Measurements from ENCODE around the gene DPYSL3. TPM values are rescaled to one million over a fixed set of nuclear protein-coding genes. Genes with fewer than 3 reads are reported as not detected.

Gene DPYSL3
- total RNA-seq, 4 donors from 2014 or later: 7.4 to 42.1 (median 21.8) TPM

- H3K4me1 ChIP-seq: no peaks in the 10 kb centered on the region
- no peak for DNase-seq
- TF ChIP-seq, protein P1, sequence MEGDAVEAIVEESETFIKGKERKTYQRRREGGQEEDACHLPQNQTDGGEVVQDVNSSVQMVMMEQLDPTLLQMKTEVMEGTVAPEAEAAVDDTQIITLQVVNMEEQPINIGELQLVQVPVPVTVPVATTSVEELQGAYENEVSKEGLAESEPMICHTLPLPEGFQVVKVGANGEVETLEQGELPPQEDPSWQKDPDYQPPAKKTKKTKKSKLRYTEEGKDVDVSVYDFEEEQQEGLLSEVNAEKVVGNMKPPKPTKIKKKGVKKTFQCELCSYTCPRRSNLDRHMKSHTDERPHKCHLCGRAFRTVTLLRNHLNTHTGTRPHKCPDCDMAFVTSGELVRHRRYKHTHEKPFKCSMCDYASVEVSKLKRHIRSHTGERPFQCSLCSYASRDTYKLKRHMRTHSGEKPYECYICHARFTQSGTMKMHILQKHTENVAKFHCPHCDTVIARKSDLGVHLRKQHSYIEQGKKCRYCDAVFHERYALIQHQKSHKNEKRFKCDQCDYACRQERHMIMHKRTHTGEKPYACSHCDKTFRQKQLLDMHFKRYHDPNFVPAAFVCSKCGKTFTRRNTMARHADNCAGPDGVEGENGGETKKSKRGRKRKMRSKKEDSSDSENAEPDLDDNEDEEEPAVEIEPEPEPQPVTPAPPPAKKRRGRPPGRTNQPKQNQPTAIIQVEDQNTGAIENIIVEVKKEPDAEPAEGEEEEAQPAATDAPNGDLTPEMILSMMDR (IDR thresholded peaks at IDR 0.05): no peak
- TF ChIP-seq POLR2A (IDR thresholded peaks at IDR 0.05): no peak
These were observed 161.4 kb downstream of the DPYSL3 start for GRCh38 chr5:147348451-147348850.

DNA sequence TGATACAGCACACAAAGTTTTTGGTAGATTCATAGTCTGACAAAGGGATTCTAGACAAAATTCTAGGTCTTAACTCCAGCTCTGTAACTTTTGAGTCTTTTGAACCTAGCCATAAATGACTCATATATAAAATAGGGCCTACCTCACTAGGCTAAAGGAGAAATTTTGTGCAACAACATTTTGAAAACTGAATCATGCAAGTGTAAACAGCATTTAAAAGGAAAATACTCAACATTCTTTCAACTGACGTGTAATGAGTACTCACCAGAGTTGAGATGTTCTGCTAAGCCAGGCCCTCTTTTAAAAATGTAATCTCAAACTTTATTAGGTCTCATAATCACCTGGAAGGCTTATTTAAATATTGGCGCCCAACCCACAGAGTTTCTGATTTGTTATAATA lies 161.8 kb downstream of the DPYSL3 start:
- no peaks in the 10 kb centered on the region for H3K9me3 ChIP-seq
- TF ChIP-seq, protein P1 (IDR thresholded peaks at IDR 0.05): no peak
- TF ChIP-seq POLR2A (IDR thresholded peaks at IDR 0.05): no peak
- DNase-seq: no peak

More at GRCh38 chr5:147348451-147348850, 161.4 kb downstream of the DPYSL3 start:
- no peak overlapping the region for H3K4me3 ChIP-seq
- H3K27ac ChIP-seq: no peak overlapping the region
- no peaks in the 10 kb centered on the region for H3K9me3 ChIP-seq
- no peaks in the 10 kb centered on the region for H3K27me3 ChIP-seq
- no peaks in the 10 kb centered on the region for H3K36me3 ChIP-seq

GRCh38 chr5:147346006-147346561 lies 163.8 kb downstream of the DPYSL3 start:
- Histone ChIP-seq H3K9me3 (no peaks in the 10 kb centered on the region), H3K36me3 (no peaks in the 10 kb centered on the region), H3K4me1 (no peaks in the 10 kb centered on the region), H3K27ac (no peak overlapping the region), H3K27me3 (no peaks in the 10 kb centered on the region), H3K4me3 (no peak overlapping the region)
- no peak for DNase-seq
- TF ChIP-seq POLR2A (IDR thresholded peaks at IDR 0.05): no peak
- TF ChIP-seq, protein P1 (IDR thresholded peaks at IDR 0.05): no peak

More for the DNA sequence above, 161.8 kb downstream of the DPYSL3 start:
- Histone ChIP-seq H3K27me3 (no peaks in the 10 kb centered on the region), H3K27ac (no peak overlapping the region), H3K4me1 (no peaks in the 10 kb centered on the region), H3K4me3 (no peak overlapping the region), H3K36me3 (no peaks in the 10 kb centered on the region)

GRCh38 chr5:147344861-147345260 lies 165.0 kb downstream of the DPYSL3 start:
- Histone ChIP-seq H3K9me3 (no peaks in the 10 kb centered on the region), H3K4me3 (no peak overlapping the region), H3K27ac (no peak overlapping the region), H3K27me3 (no peaks in the 10 kb centered on the region), H3K36me3 (no peaks in the 10 kb centered on the region), H3K4me1 (no peaks in the 10 kb centered on the region)
- no peak for TF ChIP-seq POLR2A (IDR thresholded peaks at IDR 0.05)
- TF ChIP-seq, protein P1 (IDR thresholded peaks at IDR 0.05): no peak
- no peak for DNase-seq

- TF ChIP-seq, protein P1 (IDR thresholded peaks at IDR 0.05): no peak
- no peak for TF ChIP-seq POLR2A (IDR thresholded peaks at IDR 0.05)
- Histone ChIP-seq H3K4me3 (no peak overlapping the region), H3K27ac (no peak overlapping the region), H3K9me3 (no peaks in the 10 kb centered on the region), H3K27me3 (no peaks in the 10 kb centered on the region), H3K36me3 (no peaks in the 10 kb centered on the region), H3K4me1 (no peaks in the 10 kb centered on the region)
- DNase-seq: no peak
These were observed 168.5 kb downstream of the DPYSL3 start for GRCh38 chr5:147341345-147341744.

- no peaks in the 10 kb centered on the region for H3K27me3 ChIP-seq
- H3K4me1 ChIP-seq: no peaks in the 10 kb centered on the region
- H3K27ac ChIP-seq: no peak overlapping the region
- H3K4me3 ChIP-seq: no peak overlapping the region
- TF ChIP-seq POLR2A (IDR thresholded peaks at IDR 0.05): no peak
- TF ChIP-seq, protein P1 (IDR thresholded peaks at IDR 0.05): no peak
- no peak for DNase-seq
- H3K36me3 ChIP-seq: no peaks in the 10 kb centered on the region
- H3K9me3 ChIP-seq: no peaks in the 10 kb centered on the region
These were observed 168.9 kb downstream of the DPYSL3 start for GRCh38 chr5:147340941-147341340.

All from Peyer's patch (tissue), 4 donors.